ENCODE results near the gene CLDN7. TPM values are rescaled to one million over a fixed set of nuclear protein-coding genes. Genes with fewer than 3 reads are reported as not detected.

CLDN7 gene
- total and polyA plus RNA-seq, 3 experiments from 2014 or later = 0.63 to 2.1 (median 1.1) TPM

DNA sequence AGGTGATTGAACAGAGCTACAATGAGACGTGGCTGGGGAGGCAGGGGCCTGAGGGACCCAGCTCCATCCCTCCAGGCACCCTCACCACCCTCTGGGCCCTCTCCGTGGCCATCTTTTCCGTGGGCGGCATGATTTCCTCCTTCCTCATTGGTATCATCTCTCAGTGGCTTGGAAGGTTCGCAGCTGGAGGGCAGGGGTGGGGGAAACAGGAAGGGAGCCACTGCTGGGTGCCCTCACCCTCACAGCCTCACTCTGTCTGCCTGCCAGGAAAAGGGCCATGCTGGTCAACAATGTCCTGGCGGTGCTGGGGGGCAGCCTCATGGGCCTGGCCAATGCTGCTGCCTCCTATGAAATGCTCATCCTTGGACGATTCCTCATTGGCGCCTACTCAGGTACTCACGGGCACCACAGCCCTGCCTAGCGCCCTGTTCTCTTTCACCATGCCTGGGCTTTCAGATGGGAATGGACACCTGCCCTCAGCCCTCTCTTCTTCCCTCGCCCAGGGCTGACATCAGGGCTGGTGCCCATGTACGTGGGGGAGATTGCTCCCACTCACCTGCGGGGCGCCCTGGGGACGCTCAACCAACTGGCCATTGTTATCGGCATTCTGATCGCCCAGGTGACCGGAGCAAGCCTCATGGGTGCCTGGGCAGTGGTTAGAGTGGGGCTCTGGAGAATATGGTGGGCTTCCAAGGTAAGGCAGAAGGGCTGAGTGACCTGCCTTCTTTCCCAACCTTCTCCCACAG is 21.4 kb upstream of the CLDN7 start:
- Mint-ChIP-seq H3K27ac (no peak overlapping the region), H3K4me3 (peak overlapping the region in 1 of 7 donors; percentile 41), H3K36me3 (no peaks in the 10 kb centered on the region), H3K4me1 (peaks cover 13 to 25% (median 14%) of the 10 kb centered on the region in 3 donors), H3K27me3 (peaks cover 34 to 51% of the 10 kb centered on the region in 2 donors), H3K9me3 (no peaks in the 10 kb centered on the region)
- no peak overlapping the region for H3K4me3 ChIP-seq (ENCODE audit: low read length)
- no peaks in the 10 kb centered on the region for H3K9me3 ChIP-seq (ENCODE audit: low read length)
- H3K36me3 ChIP-seq (ENCODE audit: insufficient read depth, low read length) = no peaks in the 10 kb centered on the region
- peaks cover 20% of the 10 kb centered on the region for H3K4me1 ChIP-seq (ENCODE audit: insufficient read depth, low read length)
- ChIA-PET POLR2A (interaction anchor here (0.7 to 1.0 kb wide), 3 partner anchors 10 to 152 kb away, joined by 3 to 4 read pairs (median 3); partner anchors contain the start of gene TMEM102), CTCF (interaction anchor here (1.1 to 8.4 kb wide), 4 partner anchors 9 to 72 kb away, joined by 3 to 87 read pairs (median 6); no protein-coding TSS in a partner anchor)
- DNase-seq = no peak
- H3K27ac ChIP-seq (ENCODE audit: low read depth, low read length) = no peak overlapping the region
- H3K27me3 ChIP-seq (ENCODE audit: insufficient read depth, low read length, poor library complexity, severe bottlenecking) = peaks cover 8% of the 10 kb centered on the region

DNA sequence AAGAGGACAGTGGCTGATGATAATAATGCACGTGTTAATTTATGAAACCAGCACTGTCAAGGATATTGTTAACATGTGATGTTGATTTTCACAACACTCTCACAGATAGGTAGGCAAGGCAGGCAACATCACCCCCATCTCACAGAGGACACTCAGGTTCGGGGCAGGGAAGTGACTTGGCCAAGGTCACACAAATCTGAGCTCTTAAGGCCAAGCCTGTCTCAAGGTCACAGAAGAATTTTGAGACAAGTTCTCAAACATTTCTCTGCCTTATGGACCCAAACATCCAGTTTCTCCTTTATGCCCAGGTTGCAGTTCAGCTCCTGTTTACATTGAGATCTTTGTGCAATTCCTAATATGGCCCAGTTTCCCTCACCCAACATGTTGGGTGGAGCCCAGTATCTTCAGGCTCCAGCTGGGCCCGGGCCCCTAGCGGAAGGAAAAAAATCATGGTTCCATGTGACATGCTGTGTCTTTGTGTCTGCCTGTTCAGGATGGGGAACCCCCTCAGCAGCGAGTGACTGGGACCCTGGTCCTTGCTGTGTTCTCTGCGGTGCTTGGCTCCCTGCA is 20.6 kb upstream of the CLDN7 start:
- peaks cover 8% of the 10 kb centered on the region for H3K27me3 ChIP-seq (ENCODE audit: insufficient read depth, low read length, poor library complexity, severe bottlenecking)
- POLR2A ChIA-PET = interaction anchor here (0.7 to 1.0 kb wide), 3 partner anchors 11 to 152 kb away, joined by 3 to 4 read pairs (median 3); partner anchors contain the start of gene TMEM102
- H3K4me1 Mint-ChIP-seq = peaks cover 13 to 25% (median 14%) of the 10 kb centered on the region in 3 donors
- no peaks in the 10 kb centered on the region for H3K9me3 Mint-ChIP-seq
- no peaks in the 10 kb centered on the region for H3K36me3 ChIP-seq (ENCODE audit: insufficient read depth, low read length)
- no peak overlapping the region for H3K27ac ChIP-seq (ENCODE audit: low read depth, low read length)
- H3K4me1 ChIP-seq (ENCODE audit: insufficient read depth, low read length) = peaks cover 20% of the 10 kb centered on the region
- H3K27ac Mint-ChIP-seq = peak overlapping the region in 1 of 8 donors; percentile 24
- CTCF ChIA-PET = interaction anchor here (1.4 to 8.4 kb wide), 4 partner anchors 10 to 105 kb away, joined by 3 to 87 read pairs (median 6); no protein-coding TSS in a partner anchor
- H3K36me3 Mint-ChIP-seq = no peaks in the 10 kb centered on the region
- no peak for DNase-seq
- H3K9me3 ChIP-seq (ENCODE audit: low read length) = no peaks in the 10 kb centered on the region
- H3K27me3 Mint-ChIP-seq = peaks cover 28 to 48% of the 10 kb centered on the region in 2 donors
- no peak overlapping the region for H3K4me3 ChIP-seq (ENCODE audit: low read length)
- H3K4me3 Mint-ChIP-seq = peak overlapping the region in 2 of 7 donors; percentile 32 to 49

DNA sequence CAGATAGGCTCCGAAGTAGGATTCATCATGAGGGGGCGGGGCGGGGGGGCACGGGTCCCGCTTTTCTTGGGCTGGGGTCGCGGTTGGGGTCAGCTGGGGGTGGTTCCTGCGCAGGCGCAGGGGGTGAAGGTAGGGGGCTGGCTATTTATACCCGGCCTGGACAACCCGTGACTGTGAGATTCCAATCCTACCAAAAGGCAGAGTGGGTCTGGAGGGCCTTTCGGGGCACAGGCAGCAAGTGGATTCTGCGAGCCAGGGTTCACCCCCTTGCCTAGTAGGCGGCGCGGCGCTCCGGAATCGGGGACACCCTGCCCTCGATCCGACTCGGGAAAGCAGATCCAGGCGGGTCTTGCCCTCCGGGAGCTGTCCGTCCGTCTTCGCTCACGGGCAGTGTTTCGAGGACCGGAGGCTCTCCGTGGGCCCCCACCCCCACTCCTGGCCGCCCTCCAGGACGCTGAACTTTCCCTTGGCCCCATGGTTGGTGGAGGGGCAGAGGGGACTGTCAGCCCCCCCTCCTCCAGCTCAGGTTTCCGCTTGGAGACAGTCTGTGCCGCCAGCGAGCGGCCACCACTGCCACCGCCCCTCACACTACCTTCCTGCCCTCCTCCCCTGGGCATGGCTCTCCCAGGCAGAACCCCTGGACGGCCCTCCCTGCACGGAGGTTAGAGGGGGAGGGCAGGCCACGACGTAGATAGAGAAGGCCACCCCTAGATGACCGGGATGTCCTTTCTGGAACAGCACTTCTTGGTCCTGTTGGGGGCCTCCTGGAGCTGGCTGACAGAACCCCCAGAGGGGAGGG is 19.9 kb upstream of the CLDN7 start:
- no peaks in the 10 kb centered on the region for H3K36me3 ChIP-seq (ENCODE audit: insufficient read depth, low read length)
- H3K9me3 ChIP-seq (ENCODE audit: low read length) = no peaks in the 10 kb centered on the region
- Mint-ChIP-seq H3K9me3 (no peaks in the 10 kb centered on the region), H3K36me3 (no peaks in the 10 kb centered on the region), H3K4me3 (peak overlapping the region; percentile 63 to 84 (median 80)), H3K4me1 (peaks cover 13 to 25% (median 14%) of the 10 kb centered on the region in 3 donors), H3K27me3 (peaks cover 27 to 43% of the 10 kb centered on the region in 2 donors), H3K27ac (peak overlapping the region in 1 of 8 donors; percentile 24)
- H3K4me3 ChIP-seq (ENCODE audit: low read length) = no peak overlapping the region
- peak in 1 of 5 donors; percentile 19 for DNase-seq
- peaks cover 20% of the 10 kb centered on the region for H3K4me1 ChIP-seq (ENCODE audit: insufficient read depth, low read length)
- H3K27me3 ChIP-seq (ENCODE audit: insufficient read depth, low read length, poor library complexity, severe bottlenecking) = peaks cover 8% of the 10 kb centered on the region
- H3K27ac ChIP-seq (ENCODE audit: low read depth, low read length) = no peak overlapping the region
- POLR2A ChIA-PET = interaction anchor here (1.0 to 1.5 kb wide), 2 partner anchors 11 to 14 kb away, joined by 4 to 6 read pairs; no protein-coding TSS in a partner anchor
- CTCF ChIA-PET = interaction anchor here (1.4 to 8.4 kb wide), 7 partner anchors 11 to 155 kb away, joined by 3 to 87 read pairs (median 6); no protein-coding TSS in a partner anchor

DNA sequence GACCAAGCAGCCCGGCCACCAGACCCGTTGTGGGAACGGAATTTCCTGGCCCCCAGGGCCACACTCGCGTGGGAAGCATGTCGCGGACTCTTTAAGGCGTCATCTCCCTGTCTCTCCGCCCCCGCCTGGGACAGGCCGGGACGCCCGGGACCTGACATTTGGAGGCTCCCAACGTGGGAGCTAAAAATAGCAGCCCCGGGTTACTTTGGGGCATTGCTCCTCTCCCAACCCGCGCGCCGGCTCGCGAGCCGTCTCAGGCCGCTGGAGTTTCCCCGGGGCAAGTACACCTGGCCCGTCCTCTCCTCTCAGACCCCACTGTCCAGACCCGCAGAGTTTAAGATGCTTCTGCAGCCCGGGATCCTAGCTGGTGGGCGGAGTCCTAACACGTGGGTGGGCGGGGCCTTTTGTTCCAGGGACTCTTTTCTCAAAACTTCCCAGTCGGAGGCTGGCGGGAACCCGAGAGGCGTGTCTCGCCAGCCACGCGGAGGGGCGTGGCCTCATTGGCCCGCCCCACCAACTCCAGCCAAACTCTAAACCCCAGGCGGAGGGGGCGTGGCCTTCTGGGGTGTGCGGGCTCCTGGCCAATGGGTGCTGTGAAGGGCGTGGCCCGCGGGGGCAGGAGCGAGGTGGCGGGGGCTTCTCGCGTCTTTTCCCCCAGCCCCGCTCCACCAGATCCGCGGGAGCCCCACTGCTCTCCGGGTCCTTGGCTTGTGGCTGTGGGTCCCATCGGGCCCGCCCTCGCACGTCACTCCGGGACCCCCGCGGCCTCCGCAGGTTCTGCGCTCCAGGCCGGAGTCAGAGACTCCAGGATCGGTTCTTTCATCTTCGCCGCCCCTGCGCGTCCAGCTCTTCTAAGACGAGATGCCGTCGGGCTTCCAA is 19.0 kb upstream of the CLDN7 start, which contains the start of gene SLC2A4:
Gene SLC2A4 (plus strand): TSS at position 645 of the 879 bp plus-strand sequence. CDS start 217 bp downstream, at position 862.
- CTCF ChIA-PET = interaction anchor here (0.8 to 8.4 kb wide), 13 partner anchors 10 to 280 kb away, joined by 3 to 87 read pairs (median 4); partner anchors contain the start of gene SENP3

DNA sequence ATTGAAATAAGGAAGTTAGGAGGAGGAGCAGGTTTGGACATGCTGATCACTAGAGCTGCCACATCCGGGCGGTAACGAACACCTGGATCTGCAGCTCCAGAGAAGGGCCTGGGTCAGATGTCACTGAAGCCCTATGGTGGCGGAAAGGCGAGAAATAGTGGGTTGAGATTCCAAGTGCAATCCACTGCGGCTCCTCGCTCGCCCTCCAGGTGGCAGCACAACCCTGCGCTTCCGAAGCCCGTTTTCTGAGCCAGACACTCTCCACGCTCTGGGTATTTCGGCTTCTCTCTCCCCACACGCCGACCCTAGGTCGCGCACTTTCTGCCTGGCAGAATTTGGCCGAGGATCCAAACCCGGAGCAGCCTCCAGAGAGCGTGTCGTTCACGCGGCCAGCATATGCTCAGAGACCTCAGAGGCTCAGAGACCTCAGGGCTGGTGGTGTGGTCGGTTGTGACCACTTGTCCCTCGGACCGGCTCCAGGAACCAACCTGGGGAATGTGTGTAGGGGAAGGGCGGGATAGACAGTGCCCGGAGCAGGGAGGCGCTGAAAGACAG is 18.3 kb upstream of the CLDN7 start:
- Histone ChIP-seq H3K9me3 (ENCODE audit: low read length) (no peaks in the 10 kb centered on the region), H3K27me3 (ENCODE audit: insufficient read depth, low read length, poor library complexity, severe bottlenecking) (peaks cover 8% of the 10 kb centered on the region), H3K36me3 (ENCODE audit: insufficient read depth, low read length) (no peaks in the 10 kb centered on the region), H3K27ac (ENCODE audit: low read depth, low read length) (no peak overlapping the region), H3K4me1 (ENCODE audit: insufficient read depth, low read length) (peaks cover 20% of the 10 kb centered on the region), H3K4me3 (ENCODE audit: low read length) (peak overlapping the region; percentile 54)
- no peaks in the 10 kb centered on the region for H3K9me3 Mint-ChIP-seq
- peak overlapping the region in 7 of 8 donors; percentile 56 to 92 (median 70) for H3K27ac Mint-ChIP-seq
- peak overlapping the region; percentile 79 to 92 (median 80) for H3K4me3 Mint-ChIP-seq
- H3K36me3 Mint-ChIP-seq = no peaks in the 10 kb centered on the region
- ChIA-PET CTCF (interaction anchor here (0.6 to 8.4 kb wide), 15 partner anchors 10 to 281 kb away, joined by 3 to 87 read pairs (median 4); partner anchors contain the start of gene SENP3), POLR2A (interaction anchor here (0.7 kb wide), 1 partner anchor 24 kb away, joined by 3 read pairs; no protein-coding TSS in a partner anchor)
- peaks cover 13 to 25% (median 14%) of the 10 kb centered on the region in 3 donors for H3K4me1 Mint-ChIP-seq
- peak; percentile 77 to 89 (median 81) for DNase-seq
- peaks cover 20 to 30% of the 10 kb centered on the region in 2 donors for H3K27me3 Mint-ChIP-seq

More for the DNA sequence above, 19.0 kb upstream of the CLDN7 start, which contains the start of gene SLC2A4:
- peak; percentile 67 to 85 (median 76) for DNase-seq
- Histone ChIP-seq H3K36me3 (ENCODE audit: insufficient read depth, low read length) (no peaks in the 10 kb centered on the region), H3K4me1 (ENCODE audit: insufficient read depth, low read length) (peaks cover 20% of the 10 kb centered on the region), H3K9me3 (ENCODE audit: low read length) (no peaks in the 10 kb centered on the region), H3K27me3 (ENCODE audit: insufficient read depth, low read length, poor library complexity, severe bottlenecking) (peaks cover 8% of the 10 kb centered on the region), H3K4me3 (ENCODE audit: low read length) (peak within 1 kb of the TSS; percentile 54), H3K27ac (ENCODE audit: low read depth, low read length) (no peak within 1 kb of the TSS)
- peak within 1 kb of the TSS; percentile 79 to 92 (median 80) for H3K4me3 Mint-ChIP-seq
- H3K4me1 Mint-ChIP-seq = peaks cover 13 to 25% (median 14%) of the 10 kb centered on the region in 3 donors
- H3K27me3 Mint-ChIP-seq = peaks cover 27 to 38% of the 10 kb centered on the region in 2 donors
- H3K9me3 Mint-ChIP-seq = no peaks in the 10 kb centered on the region
- POLR2A ChIA-PET = interaction anchor here (0.7 to 1.5 kb wide), 2 partner anchors 15 to 23 kb away, joined by 3 to 6 read pairs; no protein-coding TSS in a partner anchor
- no peaks in the 10 kb centered on the region for H3K36me3 Mint-ChIP-seq
- H3K27ac Mint-ChIP-seq = peak within 1 kb of the TSS in 7 of 8 donors; percentile 56 to 92 (median 71)

DNA sequence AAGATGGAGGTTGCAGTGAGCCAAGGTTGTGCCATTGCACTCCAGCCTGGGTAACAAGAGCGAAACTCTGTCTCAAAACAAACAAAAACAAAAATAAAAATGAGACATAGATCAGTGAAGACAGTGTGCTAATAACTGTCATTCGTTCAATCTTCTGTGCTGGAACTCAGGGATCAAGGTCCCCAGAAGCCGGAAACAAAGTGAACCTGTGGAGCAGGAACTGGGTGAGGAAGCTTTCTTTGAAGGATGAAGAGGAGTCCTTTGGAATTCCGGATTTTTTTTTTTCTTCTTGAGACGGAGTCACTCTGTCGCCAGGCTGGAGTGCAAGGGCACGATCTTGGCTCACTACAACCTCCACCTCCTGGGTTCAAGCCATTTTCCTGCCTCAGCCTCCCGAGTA is 17.2 kb upstream of the CLDN7 start:
- Histone ChIP-seq H3K27ac (ENCODE audit: low read depth, low read length) (no peak overlapping the region), H3K27me3 (ENCODE audit: insufficient read depth, low read length, poor library complexity, severe bottlenecking) (peaks cover 8% of the 10 kb centered on the region), H3K9me3 (ENCODE audit: low read length) (no peaks in the 10 kb centered on the region), H3K4me1 (ENCODE audit: insufficient read depth, low read length) (peaks cover 20% of the 10 kb centered on the region), H3K4me3 (ENCODE audit: low read length) (no peak overlapping the region), H3K36me3 (ENCODE audit: insufficient read depth, low read length) (no peaks in the 10 kb centered on the region)
- Mint-ChIP-seq H3K27me3 (peaks cover 13 to 24% of the 10 kb centered on the region in 2 donors), H3K36me3 (no peaks in the 10 kb centered on the region), H3K4me3 (peak overlapping the region in 2 of 7 donors; percentile 32 to 66), H3K4me1 (peaks cover 13 to 25% (median 14%) of the 10 kb centered on the region in 3 donors), H3K9me3 (no peaks in the 10 kb centered on the region), H3K27ac (no peak overlapping the region)
- CTCF ChIA-PET = interaction anchor here (1.4 to 2.7 kb wide), 3 partner anchors 17 to 157 kb away, joined by 5 to 9 read pairs (median 7); no protein-coding TSS in a partner anchor
- POLR2A ChIA-PET = no interaction called here
- no peak for DNase-seq
